Measurements from ENCODE around the gene ROR2. TPM values are rescaled to one million over a fixed set of nuclear protein-coding genes. Genes with fewer than 3 reads are reported as not detected.

The ROR2 gene
- total RNA-seq, 4 donors from 2014 or later, result 35.6 to 67.6 (median 50.6) TPM

- no peak for TF ChIP-seq CTCF (IDR thresholded peaks at IDR 0.05)
- no peak for TF ChIP-seq POLR2A (IDR thresholded peaks at IDR 0.05)
- DNase-seq, result no peak
- Histone ChIP-seq H3K4me1 (no peaks in the 10 kb centered on the region), H3K27ac (no peak overlapping the region), H3K27me3 (no peaks in the 10 kb centered on the region), H3K9me3 (no peaks in the 10 kb centered on the region), H3K36me3 (no peaks in the 10 kb centered on the region), H3K4me3 (no peak overlapping the region)
- intact Hi-C loops (cut with DNase I; ENCODE audit: low total_unique reads), result no loop called here
Observed at GRCh38 chr9:91736311-91736710, 213.7 kb downstream of the ROR2 start.

GRCh38 chr9:91735049-91735448, 215.0 kb downstream of the ROR2 start:
- H3K27ac ChIP-seq, result no peak overlapping the region
- H3K4me1 ChIP-seq, result no peaks in the 10 kb centered on the region
- DNase-seq, result no peak
- TF ChIP-seq CTCF (IDR thresholded peaks at IDR 0.05), result no peak
- TF ChIP-seq POLR2A (IDR thresholded peaks at IDR 0.05), result no peak
- H3K4me3 ChIP-seq, result no peak overlapping the region
- H3K36me3 ChIP-seq, result no peaks in the 10 kb centered on the region
- intact Hi-C loops (cut with DNase I; ENCODE audit: low total_unique reads), result no loop called here
- H3K9me3 ChIP-seq, result no peaks in the 10 kb centered on the region
- no peaks in the 10 kb centered on the region for H3K27me3 ChIP-seq

- intact Hi-C loops (cut with DNase I; ENCODE audit: low total_unique reads), result no loop called here
- no peaks in the 10 kb centered on the region for H3K27me3 ChIP-seq
- peak; percentile 79 to 81 for DNase-seq
- no peaks in the 10 kb centered on the region for H3K36me3 ChIP-seq
- no peaks in the 10 kb centered on the region for H3K4me1 ChIP-seq
- H3K27ac ChIP-seq, result peak overlapping the region in 1 of 2 donors; percentile 33
- no peak overlapping the region for H3K4me3 ChIP-seq
- peak; percentile 81 to 93 (median 90) for TF ChIP-seq CTCF (IDR thresholded peaks at IDR 0.05)
- TF ChIP-seq POLR2A (IDR thresholded peaks at IDR 0.05), result no peak
- no peaks in the 10 kb centered on the region for H3K9me3 ChIP-seq
Observed at GRCh38 chr9:91734371-91734981, 215.6 kb downstream of the ROR2 start.

GRCh38 chr9:91733006-91733624, 216.9 kb downstream of the ROR2 start:
- no peaks in the 10 kb centered on the region for H3K9me3 ChIP-seq
- peaks cover 0 to 6% of the 10 kb centered on the region in 2 donors for H3K4me1 ChIP-seq
- peak in 1 of 2 donors; percentile 19 for DNase-seq
- no peaks in the 10 kb centered on the region for H3K36me3 ChIP-seq
- H3K4me3 ChIP-seq, result no peak overlapping the region
- TF ChIP-seq CTCF (IDR thresholded peaks at IDR 0.05) (no peak), POLR2A (IDR thresholded peaks at IDR 0.05) (no peak)
- H3K27me3 ChIP-seq, result no peaks in the 10 kb centered on the region
- no peak overlapping the region for H3K27ac ChIP-seq
- intact Hi-C loops (cut with DNase I; ENCODE audit: low total_unique reads), result no loop called here

GRCh38 chr9:91732187-91733005, 217.6 kb downstream of the ROR2 start:
- Histone ChIP-seq H3K4me1 (peaks cover 0 to 10% of the 10 kb centered on the region in 2 donors), H3K36me3 (no peaks in the 10 kb centered on the region), H3K4me3 (no peak overlapping the region), H3K27ac (no peak overlapping the region), H3K27me3 (no peaks in the 10 kb centered on the region), H3K9me3 (no peaks in the 10 kb centered on the region)
- peak in 1 of 2 donors; percentile 10 for DNase-seq
- no peak for TF ChIP-seq POLR2A (IDR thresholded peaks at IDR 0.05)
- intact Hi-C loops (cut with DNase I; ENCODE audit: low total_unique reads), result no loop called here

Measured in uterus (tissue), 4 donors.